Stimulated activated CD4-positive, alpha-beta T cell treated with anti-CD3 and anti-CD28 coated beads, TNF-alpha, amount 100 ng/mL, for 48 hours (primary cell): Measurements from ENCODE around the gene CCDC102A.
"Not testable (repeated sequence)": the region's sequence is repeated elsewhere in the genome, so short reads cannot be mapped to it uniquely, and the experiment has no call there.

Experiments used
- DNase-seq, 3 donors: peaks; one replicate each; pipeline ENCODE4 v3.0.0-alpha.2; 2020; ENCODE audit warnings: low read depth in 3 of 3

The CCDC102A gene

DNA sequence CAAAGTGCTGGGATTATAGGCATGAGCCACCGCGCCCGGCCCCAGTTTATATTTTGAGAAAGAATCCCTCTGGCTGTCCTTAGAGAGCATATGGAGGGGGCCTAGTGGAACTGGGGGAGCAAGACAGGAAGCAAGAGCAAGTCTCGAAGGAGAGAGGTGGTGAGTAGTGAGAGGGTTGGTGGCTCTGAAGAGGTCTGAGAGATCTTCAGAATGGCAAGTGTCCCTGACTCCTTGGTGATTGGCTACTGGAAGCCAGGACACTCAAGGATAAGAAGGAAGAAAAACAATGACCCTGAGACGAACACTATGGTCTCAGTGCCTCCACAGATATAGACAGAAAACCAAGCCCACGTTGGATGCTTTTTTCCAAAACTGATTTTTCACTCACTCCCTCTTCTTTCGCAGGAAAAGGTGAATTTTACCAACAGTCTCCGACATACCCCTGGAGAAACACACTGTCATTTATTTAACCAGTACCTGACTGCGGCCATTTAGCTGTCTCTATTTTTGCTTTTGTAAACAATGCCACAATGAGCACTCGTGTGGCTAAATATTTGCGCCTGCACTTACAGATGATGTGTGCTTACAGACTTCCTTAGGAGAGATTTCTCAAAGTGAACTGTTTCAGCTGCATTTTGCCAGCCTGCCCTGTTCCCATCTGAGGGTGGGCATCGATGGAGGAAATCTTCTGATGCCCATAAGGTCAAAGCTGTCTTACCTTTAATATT lies 34.2 kb downstream of the CCDC102A start:
- no peak for DNase-seq

DNA sequence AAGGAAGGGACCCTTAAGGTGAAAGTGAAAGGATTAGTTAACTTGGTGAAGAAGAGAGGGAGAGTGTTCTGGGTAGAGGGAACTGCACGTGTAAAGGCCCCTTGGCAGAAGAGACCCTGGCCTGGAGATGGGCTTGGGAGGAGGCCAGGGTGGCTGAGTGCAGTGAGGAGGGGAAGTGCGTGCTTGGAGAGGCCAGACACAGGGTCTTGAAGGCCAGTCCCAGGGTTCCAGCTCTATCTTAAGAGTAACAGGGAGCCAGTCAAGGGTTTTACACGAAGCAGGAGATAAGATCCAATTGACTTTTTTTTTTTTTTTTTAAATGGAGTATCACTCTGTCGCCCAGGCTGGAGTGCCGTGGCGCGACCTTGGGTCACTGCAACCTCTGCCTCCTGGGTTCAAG lies 34.9 kb downstream of the CCDC102A start:
- no peak for DNase-seq

DNA sequence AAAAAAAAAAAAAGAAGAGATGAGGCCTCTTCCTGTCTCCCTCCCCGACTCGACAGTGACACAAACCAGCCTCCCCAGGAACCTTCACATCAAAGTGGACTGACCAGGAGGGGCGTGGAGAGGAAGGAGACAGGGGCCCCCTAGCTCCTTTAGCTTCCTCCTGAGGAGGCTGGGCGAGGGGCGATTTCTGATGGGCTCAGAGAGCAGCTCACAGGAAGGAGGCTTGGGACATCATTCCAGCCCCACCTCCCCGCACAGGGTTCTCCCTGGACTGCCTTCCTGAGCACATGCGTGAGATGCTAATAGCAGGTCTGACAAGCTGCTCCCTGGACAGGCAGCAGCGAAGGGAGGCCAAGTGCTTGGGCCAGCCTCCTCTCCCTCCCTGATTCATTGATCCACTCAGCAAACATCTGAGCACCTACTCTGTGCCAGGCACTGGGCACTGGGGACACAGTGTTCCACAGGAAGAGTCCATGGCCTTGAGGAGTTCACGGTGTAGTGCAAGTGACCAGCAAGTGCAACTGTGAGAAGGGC lies 35.7 kb downstream of the CCDC102A start:
- no peak for DNase-seq

DNA sequence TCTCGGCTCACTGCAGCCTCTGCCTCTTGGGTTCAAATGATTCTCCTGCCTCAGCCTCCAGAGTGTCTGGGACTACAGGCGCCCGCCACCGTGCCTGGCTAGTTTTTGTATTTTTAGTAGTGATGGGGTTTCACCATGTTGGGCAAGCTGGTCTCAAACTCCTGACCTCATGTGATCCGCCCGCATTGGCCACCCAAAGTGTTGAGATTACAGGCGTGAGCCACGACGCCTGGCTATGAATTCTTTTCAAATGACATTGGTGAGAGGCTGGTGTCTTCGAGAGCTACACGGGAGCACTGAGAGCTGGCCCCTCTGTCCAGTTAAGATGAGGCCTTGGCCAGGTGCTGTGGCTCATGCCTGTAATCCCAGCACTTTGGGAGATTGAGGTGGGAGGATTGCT lies 36.4 kb downstream of the CCDC102A start:
- DNase-seq = not testable (repeated sequence)

DNA sequence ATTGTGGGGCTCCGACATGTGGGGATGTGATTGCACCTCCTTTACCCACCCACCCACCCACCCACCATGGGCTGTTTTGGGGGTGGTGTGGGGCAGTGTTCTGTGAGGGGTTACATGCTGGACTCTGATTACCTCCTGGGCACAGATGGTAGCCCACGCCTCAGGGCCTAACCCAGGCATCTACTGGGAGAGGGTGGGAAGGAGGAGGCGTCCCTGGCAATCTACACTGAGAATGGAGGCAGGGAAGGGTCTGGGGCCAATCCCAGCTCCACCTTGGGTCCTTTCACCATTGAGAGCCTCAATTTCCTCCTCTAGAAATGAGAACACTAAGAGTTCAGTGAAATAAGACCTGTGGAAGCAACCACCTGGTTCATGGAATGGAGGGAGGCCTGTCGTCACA lies 38.3 kb downstream of the CCDC102A start:
- DNase-seq = no peak

DNA sequence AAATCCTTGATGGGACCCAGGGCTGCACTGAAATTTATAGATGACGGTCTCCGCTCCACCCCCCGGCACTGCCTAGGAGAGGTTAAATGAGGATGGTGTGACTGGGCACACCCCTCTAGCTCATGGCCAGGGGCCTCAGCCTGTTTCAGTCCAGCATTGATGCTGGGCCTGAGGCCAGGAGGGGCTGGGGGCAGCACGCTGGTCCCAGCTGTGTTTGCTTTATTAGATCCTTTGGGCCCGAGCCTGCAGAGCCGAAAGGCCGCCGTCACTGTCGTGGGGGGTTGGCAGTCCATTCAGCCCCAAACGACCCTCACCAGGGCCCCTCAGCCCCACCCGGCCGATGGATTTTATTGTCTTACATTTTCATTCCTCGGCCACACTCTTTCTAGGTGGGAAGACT lies 39.2 kb downstream of the CCDC102A start:
- DNase-seq = no peak

DNA sequence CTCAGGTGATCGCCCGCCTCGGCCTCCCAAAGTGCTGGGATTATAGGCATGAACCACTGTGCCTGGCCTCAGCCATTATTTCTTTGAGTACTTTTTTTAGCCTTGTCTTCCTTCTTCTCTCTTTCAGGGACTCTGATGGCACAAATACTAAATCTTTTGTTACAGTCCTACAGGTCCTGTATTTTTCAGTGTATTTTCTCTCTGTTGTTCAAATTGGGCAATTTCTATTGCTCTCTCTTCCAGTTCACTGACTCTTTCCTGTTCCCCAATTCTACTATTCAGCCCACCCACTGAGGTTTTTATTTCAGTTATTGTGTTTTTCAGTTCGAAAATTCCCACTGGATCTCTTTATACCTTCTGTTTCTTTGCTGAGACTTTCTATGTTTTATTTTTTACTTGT lies 42.6 kb downstream of the CCDC102A start:
- DNase-seq = no peak

DNA sequence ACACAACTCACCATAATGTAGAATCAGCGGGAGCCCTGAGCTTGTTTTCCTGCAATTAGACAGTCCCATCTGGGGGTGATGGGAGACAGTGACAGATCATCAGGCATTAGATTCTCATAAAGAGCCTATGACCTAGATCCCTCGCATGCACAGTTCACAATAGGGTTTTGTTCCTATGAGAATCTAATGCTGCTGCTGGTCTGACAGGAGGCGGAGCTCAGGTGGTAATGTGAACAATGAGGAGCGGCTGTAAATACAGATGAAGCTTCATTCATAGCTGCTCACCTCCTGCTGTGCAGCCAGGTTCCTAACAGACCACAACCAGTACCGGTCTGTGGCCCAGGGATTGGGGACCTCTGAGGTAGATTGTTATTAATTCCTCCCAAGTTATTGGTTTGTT lies 47.1 kb downstream of the CCDC102A start:
- DNase-seq = no peak

DNA sequence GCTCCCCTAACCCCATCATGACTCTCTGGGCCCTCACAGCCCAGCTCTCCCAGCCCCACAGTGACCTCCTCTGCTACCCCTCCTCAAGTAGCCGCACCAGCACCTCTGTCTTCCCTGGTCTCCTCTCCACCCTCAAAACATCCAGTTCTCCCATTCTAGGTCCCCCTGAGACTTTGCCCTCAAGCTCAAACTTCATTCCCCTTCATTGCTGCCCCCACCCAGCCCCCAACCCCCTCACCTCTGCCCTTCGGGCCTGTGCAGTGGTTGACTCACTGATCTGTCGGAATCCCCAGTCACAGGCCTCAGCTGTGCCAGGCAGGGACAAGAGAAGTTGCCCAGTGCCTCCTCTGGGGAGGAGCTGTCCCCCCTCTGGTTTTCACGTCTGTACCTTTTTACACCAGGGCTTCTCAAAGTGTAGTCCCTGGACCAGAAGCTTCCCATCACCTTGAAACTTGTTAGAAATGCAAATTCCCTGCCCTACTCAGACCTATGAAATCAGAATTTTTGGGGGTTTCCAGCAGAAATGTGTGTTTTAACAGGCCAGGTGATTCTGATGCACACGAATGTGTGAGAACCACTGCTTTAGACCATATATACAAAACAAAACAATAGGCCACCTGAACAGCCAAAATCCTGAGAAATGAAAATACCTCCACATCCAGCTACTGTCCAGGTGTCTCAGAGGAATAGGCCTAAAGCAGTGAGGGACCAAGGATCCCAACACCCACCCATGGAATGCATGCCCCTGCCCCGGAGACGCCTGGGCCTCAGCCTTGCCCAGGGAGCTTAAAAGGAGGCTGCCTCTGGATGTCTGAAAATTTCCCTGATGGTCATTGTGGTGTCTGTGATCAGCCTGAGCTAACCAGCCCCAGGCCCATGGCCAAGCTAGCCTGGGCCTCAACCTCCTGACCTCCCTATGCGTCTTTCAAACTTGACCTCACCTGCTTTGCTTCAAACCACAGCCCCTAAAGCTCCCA lies 49.2 kb downstream of the CCDC102A start:
- no peak for DNase-seq

DNA sequence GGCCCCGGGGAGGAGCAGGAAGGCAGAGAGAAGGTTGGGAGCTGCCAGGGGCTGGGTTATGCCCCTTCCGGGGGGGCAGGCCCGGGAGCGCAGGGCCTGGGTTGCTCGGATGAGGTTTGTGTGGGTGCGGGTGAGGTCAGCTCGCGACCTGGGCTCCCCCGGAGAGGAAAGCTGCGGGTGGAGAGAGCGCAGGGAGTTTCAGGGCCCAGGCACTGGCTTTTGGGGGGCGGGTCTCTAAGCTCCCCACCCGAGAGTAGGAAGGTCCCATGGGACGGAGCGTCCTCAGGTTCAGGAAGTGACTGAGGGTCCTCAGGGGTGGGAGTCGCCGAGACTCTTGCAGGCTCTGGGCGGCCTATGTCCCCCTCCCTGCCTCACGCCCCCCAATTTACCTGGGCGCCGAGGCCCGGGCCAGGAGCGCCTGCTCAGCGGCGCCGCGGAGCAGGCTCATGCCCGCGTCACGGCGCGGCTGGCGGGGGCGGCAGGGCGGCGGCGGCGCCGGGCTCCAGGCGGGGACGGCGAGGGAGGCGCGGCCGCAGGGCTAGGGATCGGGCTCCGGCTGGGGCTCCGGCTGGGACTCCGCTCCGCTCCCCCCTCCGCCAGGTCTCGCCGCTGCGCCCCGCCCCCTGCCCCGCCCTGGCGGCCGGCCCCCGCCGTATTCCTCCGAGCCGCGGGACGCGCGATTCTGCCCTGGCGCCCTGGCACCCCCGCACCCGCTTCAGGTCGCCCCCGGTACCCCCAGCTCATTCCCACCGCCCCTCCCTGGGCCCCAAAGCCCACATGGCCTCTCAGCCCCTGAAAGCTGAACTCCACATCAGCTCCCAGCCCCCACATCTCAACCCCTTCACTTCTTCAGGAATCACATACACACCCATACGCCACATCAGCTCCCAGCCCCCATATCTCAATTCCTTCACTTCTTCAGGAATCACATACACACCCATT lies 50.2 kb downstream of the CCDC102A start, which contains the start of gene DOK4:
Gene DOK4 (minus strand): TSS at position 578 of the 942 bp plus-strand sequence. CDS start 6,986 bp downstream, outside the sequence.
- DNase-seq = peak; percentile 60 to 85 (median 65)

DNA sequence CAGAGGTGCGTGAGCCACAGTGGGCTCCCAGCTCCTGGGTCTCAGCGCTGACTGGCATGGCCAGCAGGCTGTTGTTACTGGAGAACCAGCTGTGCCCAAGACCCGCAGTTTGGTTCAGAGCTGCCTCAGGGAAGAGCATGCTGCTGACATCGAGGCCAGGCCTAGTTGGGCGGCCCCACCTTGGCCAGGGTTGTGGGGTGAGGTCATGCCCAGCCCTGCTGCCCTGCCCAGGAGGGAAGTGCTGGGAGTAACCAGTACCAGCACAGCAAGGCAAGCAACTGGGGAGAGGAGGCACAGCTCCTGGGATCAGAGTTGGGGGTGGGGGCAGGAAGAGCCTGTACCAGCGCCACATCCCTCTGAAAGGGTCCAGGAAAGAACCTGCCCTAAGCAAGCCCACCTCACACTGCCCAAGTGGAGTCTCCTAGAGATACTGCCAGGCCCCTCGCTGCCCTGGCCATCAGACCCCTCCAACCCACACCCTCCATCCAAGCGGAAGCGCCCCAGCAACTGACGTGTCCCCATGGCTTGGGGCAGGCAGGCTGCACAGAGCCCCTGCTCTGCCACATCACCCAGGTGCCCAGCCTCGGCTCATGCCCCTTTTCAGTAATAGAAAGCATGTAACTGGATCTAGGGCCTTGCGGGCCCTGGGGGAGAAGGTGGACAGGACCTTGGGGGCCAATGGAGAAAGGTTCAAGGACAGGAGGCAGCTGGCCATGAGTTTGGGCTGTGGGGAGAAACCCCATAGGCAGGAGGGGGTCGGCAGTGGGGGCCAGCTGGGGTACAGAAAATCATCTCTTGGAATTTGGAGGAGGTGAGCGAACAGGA lies 51.1 kb downstream of the CCDC102A start:
- DNase-seq = no peak

DNA sequence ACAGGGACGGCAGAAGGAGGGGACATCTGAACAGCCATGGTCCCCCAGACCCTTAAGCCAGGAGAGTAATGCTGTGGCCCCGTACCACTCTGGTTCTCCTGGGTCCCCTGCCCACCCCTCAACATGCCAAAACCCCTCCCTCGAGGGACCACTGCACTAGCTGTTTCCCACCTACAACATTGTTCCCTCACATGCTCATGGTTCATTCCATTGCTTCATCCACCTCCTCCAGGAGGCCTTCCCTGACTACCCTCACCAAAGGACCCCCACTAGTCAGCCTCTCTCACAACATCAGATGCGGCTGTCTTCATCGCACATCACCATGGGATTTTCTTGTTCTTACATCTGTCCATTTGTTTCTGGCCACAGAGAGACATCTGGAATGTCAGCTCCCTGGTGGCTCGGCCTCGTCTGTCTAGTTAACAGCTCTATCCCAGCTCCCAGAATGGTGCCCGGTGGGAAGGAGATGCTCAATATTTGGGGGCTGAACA lies 51.8 kb downstream of the CCDC102A start:
- DNase-seq = no peak

DNA sequence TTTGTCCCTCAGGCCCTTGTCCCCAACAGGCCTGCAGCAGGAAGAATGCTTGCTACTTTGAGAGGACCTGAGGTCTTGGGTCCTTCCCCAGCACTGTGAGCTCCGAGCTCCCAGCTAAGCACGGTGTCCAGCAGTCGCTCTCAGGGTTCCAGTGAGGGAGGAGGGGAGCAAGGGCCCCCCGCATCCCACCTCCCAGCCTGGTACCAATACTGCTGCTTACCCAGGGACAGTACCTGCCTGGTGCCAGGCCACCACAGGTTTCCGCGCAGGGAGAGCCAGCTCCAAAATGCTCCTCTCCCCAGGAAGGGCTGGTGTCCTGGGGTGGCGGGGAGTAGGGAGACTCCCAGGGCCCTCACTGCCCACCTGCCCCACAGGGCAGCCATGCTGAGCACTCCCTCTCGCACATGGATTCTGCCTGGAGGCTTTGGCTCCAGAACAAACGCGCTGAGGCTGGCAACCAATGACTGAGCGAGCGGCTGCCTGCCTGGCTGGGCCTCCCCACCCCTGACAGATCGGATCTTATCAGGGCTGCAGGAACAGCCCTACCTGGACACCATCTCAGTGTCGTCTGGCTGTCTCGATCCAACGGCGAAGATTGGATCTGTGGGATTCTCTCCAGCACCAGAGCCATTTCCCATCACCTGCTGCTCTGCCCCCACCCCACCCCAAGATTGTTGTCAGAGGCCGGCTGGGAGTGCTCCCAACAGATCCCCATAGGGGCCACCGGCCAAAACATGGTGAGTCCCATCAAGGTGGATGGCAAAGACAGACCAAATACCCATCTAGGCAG lies 52.5 kb downstream of the CCDC102A start:
- no peak for DNase-seq

DNA sequence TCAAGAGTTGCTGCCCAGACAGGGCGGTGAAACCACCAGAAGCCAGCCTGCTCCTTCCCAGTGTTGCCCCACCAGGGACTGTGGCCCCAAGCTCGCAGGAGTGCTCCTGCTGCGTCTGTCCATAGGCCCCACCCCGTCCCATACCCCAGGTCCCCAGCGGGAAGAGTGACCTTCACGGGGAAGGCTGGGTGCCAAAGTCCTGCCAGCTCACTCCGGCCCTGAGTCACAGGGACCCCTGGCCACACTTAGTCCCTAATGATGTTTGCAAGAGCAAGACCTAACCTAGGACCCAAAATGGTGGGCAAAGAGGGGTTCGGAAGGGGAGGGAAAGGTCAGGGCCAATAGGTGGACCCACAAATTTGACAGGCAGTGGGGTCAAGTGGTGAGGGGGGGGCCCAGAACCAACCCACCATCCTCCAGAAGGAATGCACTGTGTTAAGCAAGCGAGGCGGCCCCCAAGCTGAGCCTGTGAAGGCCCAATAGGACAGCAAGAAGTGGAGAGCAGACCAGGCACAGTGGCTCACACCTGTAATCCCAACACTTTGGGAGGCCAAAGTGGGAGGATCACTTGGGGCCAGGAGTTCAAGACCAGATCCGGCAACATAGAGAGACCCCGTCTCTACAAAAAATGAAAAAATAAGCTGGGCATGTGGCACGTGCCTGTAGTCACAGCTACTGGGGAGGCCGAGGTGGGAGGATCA lies 53.4 kb downstream of the CCDC102A start:
- DNase-seq = no peak

DNA sequence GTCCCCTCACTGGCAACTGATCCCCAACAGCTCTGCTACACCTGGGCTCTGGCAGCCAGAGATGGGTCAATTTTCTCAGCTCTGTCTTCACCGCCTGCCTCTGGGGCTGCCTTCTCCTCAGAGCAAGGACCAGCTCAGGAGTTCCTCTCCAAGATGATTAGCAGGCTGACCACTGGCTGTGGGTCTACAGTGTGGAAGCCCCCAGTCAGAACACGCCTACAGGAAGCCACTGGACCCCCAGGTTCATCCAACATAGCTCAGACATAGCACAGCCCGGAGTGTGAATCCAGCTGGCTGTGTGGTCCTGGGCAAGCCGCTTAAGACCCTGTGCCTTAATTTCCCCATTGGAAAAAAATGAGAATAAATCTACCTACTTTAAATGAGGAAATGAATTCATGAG lies 55.0 kb downstream of the CCDC102A start:
- no peak for DNase-seq

DNA sequence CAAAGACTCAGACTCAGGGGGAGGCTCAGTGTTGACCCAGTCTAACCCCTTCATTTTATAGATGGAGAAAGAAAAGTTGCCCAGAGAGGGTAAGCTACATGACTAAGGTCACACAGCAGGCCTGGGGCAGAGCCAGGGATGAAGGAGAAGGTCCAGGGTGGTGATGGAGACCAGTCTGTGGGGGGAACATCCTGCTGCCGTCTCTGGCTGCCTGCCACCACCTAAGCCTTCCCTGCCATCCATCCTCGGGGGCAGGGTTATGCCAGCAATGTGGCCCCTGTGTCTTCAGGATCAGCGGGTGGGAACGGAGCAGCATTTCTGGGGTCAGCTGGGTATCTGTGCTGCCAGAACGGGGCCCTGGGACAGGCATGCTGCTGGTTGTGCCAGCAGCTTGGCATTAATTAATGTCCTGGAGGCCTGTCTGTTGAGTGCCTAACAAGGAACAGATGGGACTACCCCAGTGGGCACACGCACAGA lies 55.6 kb downstream of the CCDC102A start:
- no peak for DNase-seq

DNA sequence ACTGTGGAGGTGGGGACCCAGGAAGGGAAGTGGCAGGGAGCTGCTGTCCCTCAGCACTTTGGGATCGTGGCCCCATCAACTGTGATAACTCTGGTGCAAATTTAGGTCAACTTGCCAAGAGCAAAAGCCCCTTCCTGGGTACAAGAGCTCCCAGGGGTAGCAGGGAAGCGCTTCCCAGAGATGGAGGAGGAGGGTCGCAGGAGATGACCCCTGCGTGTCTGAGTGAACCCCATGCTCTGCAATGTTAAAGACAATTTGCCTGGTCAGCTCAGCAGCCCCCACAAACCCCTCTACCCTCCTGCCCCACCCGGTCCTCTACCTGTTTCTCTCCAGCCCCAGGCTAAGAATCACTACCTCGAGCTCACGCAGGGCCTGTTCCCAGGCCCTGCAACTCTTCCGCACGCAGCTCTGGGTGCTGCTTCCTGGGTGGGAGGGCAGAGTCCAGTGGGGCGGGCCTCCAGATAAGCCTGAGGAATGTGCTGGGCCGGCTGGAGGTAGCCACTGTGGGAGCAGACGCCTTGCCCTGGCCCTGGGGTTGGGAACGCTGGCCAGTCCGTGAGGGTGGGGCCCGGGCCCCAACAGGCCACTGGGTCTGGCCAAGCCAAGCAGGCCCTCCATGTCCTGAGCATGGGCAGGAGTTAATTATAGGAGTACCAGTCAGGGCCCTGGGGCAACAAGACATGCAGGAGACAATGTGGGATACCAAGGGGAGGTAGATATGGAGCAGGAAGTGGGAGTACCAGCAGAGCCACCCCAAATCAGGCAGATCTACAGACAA lies 56.2 kb downstream of the CCDC102A start:
- DNase-seq = no peak
